Fibroblast of lung (primary cell): Measurements from ENCODE around the gene SERPINB6.

Experiments used
- EZH2 ChIP-seq: IDR thresholded peaks from 2 replicates; pipeline ENCODE4 v1.5.1; 2012; ENCODE audit warnings: low read length, control low read depth, mild to moderate bottlenecking; ENCODE audit errors: missing control alignments
- TF ChIP-seq, protein P1 (sequence below), 2 donors: IDR thresholded peaks in 1 of 2; conservative IDR thresholded peaks in 1 of 2; 1 replicate in 1 of 2; 2 replicates in 1 of 2; pipeline ENCODE4 v1.5.1; 2011 to 2012; ENCODE audit warnings: low read length in 2 of 2, control low read depth in 1 of 2, inconsistent platforms in 1 of 2, low read depth in 1 of 2, mild to moderate bottlenecking in 1 of 2

DNA sequence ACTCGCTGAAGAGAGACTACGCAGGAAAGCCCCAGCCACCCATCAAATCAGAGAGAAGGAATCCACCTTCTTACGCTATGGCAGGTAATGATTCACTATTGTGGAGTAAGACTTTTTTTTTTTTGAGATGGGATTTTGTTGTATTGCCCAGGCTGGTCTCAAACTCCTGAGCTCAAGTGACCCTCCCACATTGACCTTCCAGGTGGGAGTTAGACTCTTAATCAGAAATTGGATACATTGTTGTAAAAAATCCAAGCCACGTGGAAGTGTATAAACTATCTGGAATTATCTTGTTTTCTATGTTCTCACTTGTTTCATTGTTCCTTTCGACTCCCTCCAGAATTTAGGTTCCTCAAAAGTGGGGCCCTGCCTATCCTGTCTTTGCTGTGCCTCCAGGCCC is 35.1 kb upstream of the SERPINB6 start:
- TF ChIP-seq, protein P1, sequence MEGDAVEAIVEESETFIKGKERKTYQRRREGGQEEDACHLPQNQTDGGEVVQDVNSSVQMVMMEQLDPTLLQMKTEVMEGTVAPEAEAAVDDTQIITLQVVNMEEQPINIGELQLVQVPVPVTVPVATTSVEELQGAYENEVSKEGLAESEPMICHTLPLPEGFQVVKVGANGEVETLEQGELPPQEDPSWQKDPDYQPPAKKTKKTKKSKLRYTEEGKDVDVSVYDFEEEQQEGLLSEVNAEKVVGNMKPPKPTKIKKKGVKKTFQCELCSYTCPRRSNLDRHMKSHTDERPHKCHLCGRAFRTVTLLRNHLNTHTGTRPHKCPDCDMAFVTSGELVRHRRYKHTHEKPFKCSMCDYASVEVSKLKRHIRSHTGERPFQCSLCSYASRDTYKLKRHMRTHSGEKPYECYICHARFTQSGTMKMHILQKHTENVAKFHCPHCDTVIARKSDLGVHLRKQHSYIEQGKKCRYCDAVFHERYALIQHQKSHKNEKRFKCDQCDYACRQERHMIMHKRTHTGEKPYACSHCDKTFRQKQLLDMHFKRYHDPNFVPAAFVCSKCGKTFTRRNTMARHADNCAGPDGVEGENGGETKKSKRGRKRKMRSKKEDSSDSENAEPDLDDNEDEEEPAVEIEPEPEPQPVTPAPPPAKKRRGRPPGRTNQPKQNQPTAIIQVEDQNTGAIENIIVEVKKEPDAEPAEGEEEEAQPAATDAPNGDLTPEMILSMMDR (conservative IDR thresholded peaks at IDR 0.05 in 1 of 2, IDR thresholded peaks at IDR 0.05 in 1 of 2; ENCODE audit: low read depth in 1 of 2, low read length in 2 of 2) = no peak
- TF ChIP-seq EZH2 = no peak
